Caco-2 (cell line): Measurements from ENCODE around the gene RSPH10B. TPM values are rescaled to one million over a fixed set of nuclear protein-coding genes. Genes with fewer than 3 reads are reported as not detected.
"Not testable (repeated sequence)": the region's sequence is repeated elsewhere in the genome, so short reads cannot be mapped to it uniquely, and the experiment has no call there.

ENCODE experiments used
- BruUV-seq: library from RNA; stranded (reverse); fragments of 400-500 nt; replicated peaks from 2 replicates; lab custom pipeline; 2021; lab: Mats Ljungman, UMichigan
- CTCF ChIA-PET: fragments of 300-600 bp; sonication (Branson Sonifier 250); formaldehyde crosslinking; loops from one replicate; lab custom pipeline; 2022; ENCODE audit warnings: antibody characterized with exemption; lab: Charles Lee
- POLR2A ChIA-PET: fragments of 300-600 bp; sonication (Branson Sonifier 250); formaldehyde crosslinking; loops from one replicate; lab custom pipeline; 2022; ENCODE audit warnings: antibody characterized with exemption; lab: Charles Lee
- DNase-seq, 2 experiments: peaks; one replicate each; pipeline versions ENCODE4 v3.0.0 to v3.0.0-alpha.2; 2020 to 2022
- H3K27me3 ChIP-seq: replicated peaks from 2 replicates; pipeline ENCODE4 v1.6.0; 2011; ENCODE audit warnings: low read length; ENCODE audit not compliant: control insufficient read depth, insufficient read depth
- H3K36me3 ChIP-seq: 2 replicates; pipeline ENCODE4 v1.5.1; 2011; ENCODE audit warnings: low read length; ENCODE audit not compliant: control insufficient read depth, insufficient read depth
- H3K4me1 ChIP-seq: fragments of 250-450 bp; sonication (Bioruptor Pico); 2 replicates; pipeline ENCODE4 v1.5.1; 2020; ENCODE audit warnings: mild to moderate bottlenecking
- H3K4me3 ChIP-seq: 2 replicates; pipeline ENCODE4 v1.5.1; 2011; ENCODE audit warnings: low read depth, mild to moderate bottlenecking, control low read depth, low read length
- H3K9me3 ChIP-seq: fragments of 250-450 bp; sonication (Bioruptor Pico); 2 replicates; pipeline ENCODE4 v1.5.1; 2020; ENCODE audit warnings: mild to moderate bottlenecking, moderate library complexity
- H3K27ac Mint-ChIP-seq: one replicate; pipeline ENCODE4 v1.8.0; 2022; ENCODE audit warnings: mixed read lengths; ENCODE audit not compliant: unreplicated experiment
- H3K27me3 Mint-ChIP-seq: one replicate; pipeline ENCODE4 v1.8.0; 2022; ENCODE audit warnings: mixed read lengths; ENCODE audit not compliant: insufficient read depth, unreplicated experiment
- H3K36me3 Mint-ChIP-seq: one replicate; pipeline ENCODE4 v1.8.0; 2022; ENCODE audit warnings: mild to moderate bottlenecking, mixed read lengths; ENCODE audit not compliant: insufficient read depth, unreplicated experiment
- H3K4me1 Mint-ChIP-seq: one replicate; pipeline ENCODE4 v1.8.0; 2022; ENCODE audit warnings: low read depth, mixed read lengths; ENCODE audit not compliant: unreplicated experiment
- H3K4me3 Mint-ChIP-seq: one replicate; pipeline ENCODE4 v1.8.0; 2022; ENCODE audit warnings: mild to moderate bottlenecking, moderate library complexity, mixed read lengths; ENCODE audit not compliant: unreplicated experiment
- H3K9me3 Mint-ChIP-seq: one replicate; pipeline ENCODE4 v1.8.0; 2022; ENCODE audit warnings: mixed read lengths; ENCODE audit not compliant: unreplicated experiment
- intact Hi-C: fragments of 100-400 bp; cut with micrococcal nuclease; formaldehyde crosslinking; loops from one replicate; pipeline ENCODE4 v1.10.0; 2022; ENCODE audit not compliant: unreplicated experiment
- total RNA-seq: library from RNA; stranded (reverse); gene quantifications from 2 replicates; pipeline ENCODE4 v1.2.3, GENCODE V29; 2022
- TF ChIP-seq, protein P1 (sequence below), 2 experiments: fragments of 200-600 bp in 1 of 2; IDR thresholded peaks; 1 replicate in 1 of 2; 2 replicates in 1 of 2; pipeline versions ENCODE4 v1.5.1 to v1.8.0; 2011 to 2022; ENCODE audit warnings: antibody characterized with exemption in 1 of 2, control low read depth in 1 of 2, inconsistent platforms in 1 of 2, low read depth in 1 of 2, low read length in 1 of 2, mild to moderate bottlenecking in 1 of 2, moderate library complexity in 1 of 2; ENCODE audit not compliant: insufficient read depth in 1 of 2, severe bottlenecking in 1 of 2, unreplicated experiment in 1 of 2

Gene RSPH10B
- total RNA-seq, 1 experiment from 2014 or later, result not detected

- Histone ChIP-seq H3K36me3 (0 out of 2 replicates have a peak, but pooled peaks cover 1% of the 10 kb centered on the region), H3K4me3 (no peak overlapping the region), H3K4me1 (peaks cover 8% of the 10 kb centered on the region), H3K9me3 (no peaks in the 10 kb centered on the region), H3K27me3 (no peaks in the 10 kb centered on the region)
- CTCF ChIA-PET, result no interaction called here
- TF ChIP-seq, protein P1, sequence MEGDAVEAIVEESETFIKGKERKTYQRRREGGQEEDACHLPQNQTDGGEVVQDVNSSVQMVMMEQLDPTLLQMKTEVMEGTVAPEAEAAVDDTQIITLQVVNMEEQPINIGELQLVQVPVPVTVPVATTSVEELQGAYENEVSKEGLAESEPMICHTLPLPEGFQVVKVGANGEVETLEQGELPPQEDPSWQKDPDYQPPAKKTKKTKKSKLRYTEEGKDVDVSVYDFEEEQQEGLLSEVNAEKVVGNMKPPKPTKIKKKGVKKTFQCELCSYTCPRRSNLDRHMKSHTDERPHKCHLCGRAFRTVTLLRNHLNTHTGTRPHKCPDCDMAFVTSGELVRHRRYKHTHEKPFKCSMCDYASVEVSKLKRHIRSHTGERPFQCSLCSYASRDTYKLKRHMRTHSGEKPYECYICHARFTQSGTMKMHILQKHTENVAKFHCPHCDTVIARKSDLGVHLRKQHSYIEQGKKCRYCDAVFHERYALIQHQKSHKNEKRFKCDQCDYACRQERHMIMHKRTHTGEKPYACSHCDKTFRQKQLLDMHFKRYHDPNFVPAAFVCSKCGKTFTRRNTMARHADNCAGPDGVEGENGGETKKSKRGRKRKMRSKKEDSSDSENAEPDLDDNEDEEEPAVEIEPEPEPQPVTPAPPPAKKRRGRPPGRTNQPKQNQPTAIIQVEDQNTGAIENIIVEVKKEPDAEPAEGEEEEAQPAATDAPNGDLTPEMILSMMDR (IDR thresholded peaks at IDR 0.05; ENCODE audit: insufficient read depth in 1 of 2, low read depth in 1 of 2, low read length in 1 of 2, severe bottlenecking in 1 of 2, unreplicated experiment in 1 of 2), result no peak
- no peak overlapping the region for H3K4me3 Mint-ChIP-seq
- no peak for DNase-seq
- no peaks in the 10 kb centered on the region for H3K27me3 Mint-ChIP-seq
- H3K9me3 Mint-ChIP-seq, result no peaks in the 10 kb centered on the region
- intact Hi-C loops, result no loop called here
- H3K4me1 Mint-ChIP-seq, result peaks cover 9% of the 10 kb centered on the region
- no TSS peak for BruUV-seq
- H3K36me3 Mint-ChIP-seq, result peaks cover 85% of the 10 kb centered on the region
- POLR2A ChIA-PET, result interaction anchor here (0.6 kb wide), 1 partner anchor 8 kb away, joined by 5 read pairs; no protein-coding TSS in a partner anchor
- peak overlapping the region; percentile 45 for H3K27ac Mint-ChIP-seq
Observed at GRCh38 chr7:6012355-6013104, 42.0 kb upstream of the RSPH10B start.

DNA sequence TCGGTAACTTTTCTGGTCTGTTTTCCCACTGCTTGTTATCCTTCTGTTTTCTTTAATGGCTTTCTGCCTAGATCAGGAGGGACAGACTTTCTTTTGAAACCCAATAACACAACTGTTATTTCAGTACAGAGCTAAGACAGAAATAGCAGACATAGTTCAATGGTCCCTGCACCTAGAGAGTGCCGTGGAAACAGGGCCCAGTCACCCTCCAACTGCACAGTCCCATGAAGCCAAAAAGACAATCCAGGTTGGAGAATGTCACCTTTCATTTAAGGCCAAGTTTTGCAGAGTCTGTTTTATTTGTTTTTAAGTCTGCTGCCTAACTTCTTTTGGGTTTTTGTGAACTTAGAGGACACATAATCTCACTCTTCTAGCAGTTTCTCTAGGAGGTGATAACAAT lies 41.1 kb upstream of the RSPH10B start:
- ChIA-PET POLR2A (no interaction called here), CTCF (no interaction called here)
- TSS peak; percentile 34 for BruUV-seq
- TF ChIP-seq, protein P1 (IDR thresholded peaks at IDR 0.05; ENCODE audit: insufficient read depth in 1 of 2, low read depth in 1 of 2, low read length in 1 of 2, severe bottlenecking in 1 of 2, unreplicated experiment in 1 of 2), result no peak
- no peaks in the 10 kb centered on the region for H3K9me3 ChIP-seq
- intact Hi-C loops, result no loop called here
- Mint-ChIP-seq H3K27ac (peak overlapping the region; percentile 35), H3K36me3 (peaks cover 75% of the 10 kb centered on the region), H3K4me1 (peaks cover 13% of the 10 kb centered on the region), H3K4me3 (peak overlapping the region; percentile 84), H3K9me3 (no peaks in the 10 kb centered on the region), H3K27me3 (no peaks in the 10 kb centered on the region)
- 0 out of 2 replicates have a peak, but pooled peaks cover 1% of the 10 kb centered on the region for H3K36me3 ChIP-seq
- H3K27me3 ChIP-seq, result no peaks in the 10 kb centered on the region
- DNase-seq, result no peak
- no peak overlapping the region for H3K4me3 ChIP-seq
- peaks cover 8% of the 10 kb centered on the region for H3K4me1 ChIP-seq

DNA sequence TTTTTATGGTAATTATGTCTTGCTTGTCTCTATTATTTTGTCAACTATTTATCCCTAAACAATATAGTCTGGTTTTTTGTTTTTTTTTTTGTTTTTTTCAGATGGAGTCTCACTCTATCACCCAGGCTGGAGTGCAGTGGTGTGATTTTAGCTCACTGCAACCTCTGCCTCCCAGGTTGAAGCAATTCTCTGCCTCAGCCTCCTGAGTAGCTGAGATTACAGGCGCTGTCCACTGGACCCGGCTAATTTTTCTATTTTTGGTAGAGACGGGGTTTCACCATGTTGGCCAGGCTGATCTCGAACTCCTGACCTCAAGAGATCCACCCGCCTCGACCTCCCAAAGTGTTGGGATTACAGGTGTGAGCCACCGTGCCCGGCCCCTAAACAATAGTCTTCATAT lies 39.9 kb upstream of the RSPH10B start:
- H3K27me3 Mint-ChIP-seq, DNase-seq, H3K4me1 ChIP-seq, BruUV-seq, H3K4me3 ChIP-seq, H3K9me3 Mint-ChIP-seq, CTCF ChIA-PET, intact Hi-C loops, H3K36me3 ChIP-seq, H3K9me3 ChIP-seq, H3K27me3 ChIP-seq: not testable (repeated sequence)
- H3K4me3 Mint-ChIP-seq, result peak overlapping the region; percentile 84
- peak overlapping the region; percentile 90 for H3K27ac Mint-ChIP-seq
- H3K4me1 Mint-ChIP-seq, result peaks cover 13% of the 10 kb centered on the region
- peaks cover 63% of the 10 kb centered on the region for H3K36me3 Mint-ChIP-seq
- POLR2A ChIA-PET, result interaction anchor here (1.9 kb wide), 2 partner anchors 10 to 15 kb away, joined by 7 to 11 read pairs; no protein-coding TSS in a partner anchor
